Parietal lobe (tissue), 2 donors: Measurements from ENCODE around the gene LIN7C. TPM values are rescaled to one million over a fixed set of nuclear protein-coding genes. Genes with fewer than 3 reads are reported as not detected.

Experiments
- small RNA-seq: library from RNA; depleted of rRNA; stranded (forward); fragments of <200 nt; gene quantifications from one replicate; pipeline ENCODE3, GENCODE V24; 2014; ENCODE audit warnings: low replicate concordance
- total RNA-seq: library from RNA; depleted of rRNA; stranded (reverse); fragments of >200 nt; gene quantifications from one replicate; pipeline ENCODE4 v1.2.3, GENCODE V29; 2014

LIN7C gene
- 156 TPM for total RNA-seq

GRCh38 chr11:27506200-27507182, at the start of gene LIN7C:
Gene LIN7C, minus strand, starts transcription at chr11:27506769. Its CDS starts 17 bp downstream, at chr11:27506752.

GRCh38 chr11:27472398-27473016, 34.1 kb downstream of the LIN7C start, which contains the start of gene LGR4:
Gene LGR4, minus strand, starts transcription at chr11:27472790. Its CDS starts 488 bp downstream, at chr11:27472302.

Small RNA genes lying within 50 kb of the gene (small RNA-seq; reads per million reads assigned to genes)
- gene AC100771.1 (not detected), gene MIR8087 (not detected), gene RNA5SP339 (not detected)

Other genes starting within 250 kb of the LIN7C start
- 10.0 TPM for gene CCDC34, start 143.6 kb downstream of the LIN7C start, total RNA-seq
- 19.4 TPM for gene LGR4, start 34.0 kb downstream of the LIN7C start, total RNA-seq
- 2.8 TPM for gene BDNF, start 193.7 kb upstream of the LIN7C start, total RNA-seq